NCI-H2107 treated with DMSO at 0.1 percent for 48 hours (cell line): Measurements from ENCODE around the gene TRIM36.

Experiments
- DNase-seq: peaks from one replicate; lab custom pipeline; 2025; ENCODE audit not compliant: unreplicated experiment; lab: John Stamatoyannopoulos, UW

TRIM36 gene

DNA sequence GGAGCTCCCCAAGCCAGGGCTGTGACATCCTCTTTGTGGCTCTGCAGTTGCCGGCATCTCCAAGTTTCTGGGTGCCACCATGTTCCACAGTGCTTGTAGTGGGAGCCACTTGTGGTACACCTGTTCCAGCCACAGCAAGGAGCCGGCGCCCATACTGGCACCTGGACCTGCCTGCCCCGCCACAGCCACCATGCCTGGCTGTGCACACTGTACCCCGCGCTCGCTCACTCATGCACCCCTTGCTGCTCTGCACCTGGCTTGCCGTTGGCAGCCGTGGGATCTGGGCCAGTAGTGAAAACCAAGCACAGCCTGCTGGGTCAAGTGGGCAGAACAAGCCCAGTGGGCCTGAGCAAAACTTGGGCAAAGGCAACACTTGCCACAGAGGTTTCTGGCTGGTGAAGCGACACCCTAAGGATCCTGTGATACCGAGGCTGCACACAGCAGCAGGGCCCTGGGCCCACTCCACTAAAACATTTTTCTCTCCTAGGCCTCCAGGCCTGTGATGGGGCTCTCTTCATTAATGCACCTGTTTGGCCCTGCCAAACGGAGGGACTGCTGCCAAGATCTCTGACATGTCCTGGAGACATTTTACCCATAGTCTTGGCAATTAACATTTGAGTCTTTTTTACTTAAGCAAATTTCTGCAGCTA is 2.8 kb downstream of the TRIM36 start:
- no peak for DNase-seq

DNA sequence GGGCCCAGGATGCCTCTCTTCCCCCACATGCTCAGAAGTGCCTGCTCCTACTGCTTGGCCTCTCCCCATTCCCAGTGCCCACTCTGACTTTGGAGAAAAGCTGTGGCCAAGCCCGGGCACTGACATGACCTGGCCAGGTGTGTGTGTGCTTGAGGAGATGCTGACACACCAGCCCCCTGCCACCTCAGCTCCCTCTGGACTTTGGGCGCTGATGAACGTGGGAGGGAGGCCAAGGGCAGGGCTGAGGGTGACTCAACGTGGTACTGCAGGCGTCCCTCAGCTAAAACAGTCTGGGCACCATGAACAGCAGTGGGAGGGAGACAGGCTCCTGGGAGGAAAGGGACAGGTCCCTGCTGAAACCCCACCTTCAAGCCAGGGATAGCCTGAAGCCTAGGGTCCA is 3.9 kb downstream of the TRIM36 start:
- no peak for DNase-seq

DNA sequence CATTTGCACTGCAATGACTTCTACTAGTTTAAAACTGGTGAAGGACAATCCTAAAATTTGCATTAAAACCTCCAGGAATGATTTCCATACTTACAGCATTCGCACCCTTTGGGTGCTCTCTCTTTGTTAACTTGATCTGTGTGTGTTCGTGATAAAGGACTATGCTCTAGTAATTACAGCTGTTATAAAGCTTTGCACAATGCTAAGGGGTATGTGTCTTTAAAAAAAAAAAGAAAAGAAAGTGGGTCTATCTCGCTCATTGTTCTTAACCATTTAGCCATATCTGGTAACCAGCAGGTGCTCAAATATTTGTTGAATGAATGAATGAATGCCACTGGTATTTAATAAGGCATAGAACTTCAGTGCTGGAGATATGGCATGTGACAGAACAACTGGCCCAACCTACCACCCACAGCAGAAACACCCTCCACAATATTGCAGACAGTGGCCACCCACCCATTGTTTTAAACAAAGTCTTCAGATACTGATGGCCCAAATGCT is 8.7 kb downstream of the TRIM36 start:
- peak; percentile 10 for DNase-seq

DNA sequence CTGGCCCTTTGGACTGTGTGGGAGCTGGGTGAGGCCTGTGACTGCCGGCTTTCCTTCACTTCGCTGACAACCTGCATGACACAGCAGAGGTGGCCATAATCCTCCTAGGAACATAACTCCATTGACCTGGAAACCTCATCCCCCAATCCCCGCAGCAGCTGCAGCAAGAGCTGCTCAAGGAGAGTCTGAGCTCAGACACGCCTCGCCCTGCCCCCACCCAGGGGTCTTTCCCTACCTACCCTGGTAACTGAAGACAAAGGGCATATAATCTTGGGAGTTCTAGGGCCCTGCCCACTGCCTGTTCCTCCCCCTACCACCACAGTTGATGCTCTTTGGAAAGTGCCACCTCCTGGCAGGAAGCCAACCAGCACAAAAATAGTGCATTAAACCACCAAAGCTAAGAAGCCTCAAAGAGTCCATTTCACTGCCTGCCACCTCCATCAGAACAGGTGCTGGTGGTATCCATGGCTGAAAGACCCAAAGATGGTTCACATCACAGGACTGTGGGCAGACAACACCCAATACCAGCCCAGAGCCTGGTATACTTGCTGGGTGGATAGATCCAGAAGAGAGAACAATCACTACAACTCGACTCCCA is 18.4 kb downstream of the TRIM36 start:
- no peak for DNase-seq

DNA sequence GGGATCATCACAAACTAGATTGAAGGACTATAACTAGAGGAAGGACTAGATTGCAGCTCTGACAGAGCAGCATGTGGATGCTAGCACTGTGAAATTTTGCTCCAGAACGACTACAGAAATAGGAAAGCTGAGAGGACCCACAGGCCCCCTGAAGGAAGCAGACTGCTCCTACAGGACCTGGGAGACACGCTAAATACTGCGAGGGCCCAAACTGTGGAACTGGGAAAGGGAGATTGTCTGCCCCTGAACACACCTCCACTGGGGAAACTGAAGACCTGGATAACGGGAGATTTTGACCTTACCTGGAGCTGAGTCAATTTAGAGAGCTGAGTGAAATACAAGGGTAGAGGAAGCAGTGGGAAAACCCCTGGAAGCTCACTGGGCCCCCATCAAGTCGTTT is 19.2 kb downstream of the TRIM36 start:
- DNase-seq, result no peak

DNA sequence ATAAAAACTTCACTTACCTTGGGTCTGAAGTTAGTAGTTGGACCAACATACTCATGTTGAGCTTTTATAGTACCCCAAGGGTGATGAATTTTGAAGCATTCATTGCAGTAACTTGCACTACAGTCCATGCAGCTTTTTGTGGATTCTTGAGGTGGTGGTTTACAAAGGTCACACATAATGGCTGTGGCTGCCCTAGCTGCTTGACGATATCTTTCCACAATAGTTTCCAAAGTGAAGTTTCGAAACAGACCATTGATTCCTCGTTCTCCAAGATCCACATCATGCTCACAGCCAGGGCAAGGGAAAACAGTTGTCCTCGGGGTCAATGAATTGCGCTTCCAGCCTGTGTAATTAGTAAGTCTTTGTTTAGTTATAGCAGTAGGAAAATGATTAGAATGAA is 22.7 kb downstream of the TRIM36 start:
- no peak for DNase-seq

DNA sequence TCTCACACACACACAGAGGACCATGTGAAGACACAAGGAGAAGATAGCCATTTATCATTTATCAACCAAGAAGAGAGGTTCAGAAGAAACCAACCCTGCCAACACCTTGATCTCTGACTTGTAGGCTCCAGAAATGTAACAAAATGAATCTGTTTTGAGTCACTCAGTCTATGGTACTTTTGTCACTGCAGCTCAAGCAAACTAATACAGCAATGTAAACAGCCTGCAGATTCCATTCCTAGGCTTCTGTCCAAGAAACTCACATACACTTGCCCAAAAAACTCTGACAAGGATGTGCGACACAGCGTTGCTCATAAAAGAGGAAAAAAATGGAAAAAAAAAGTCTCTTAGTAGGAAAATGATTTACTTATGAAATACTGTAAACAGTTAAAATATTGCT is 33.4 kb downstream of the TRIM36 start:
- no peak for DNase-seq

DNA sequence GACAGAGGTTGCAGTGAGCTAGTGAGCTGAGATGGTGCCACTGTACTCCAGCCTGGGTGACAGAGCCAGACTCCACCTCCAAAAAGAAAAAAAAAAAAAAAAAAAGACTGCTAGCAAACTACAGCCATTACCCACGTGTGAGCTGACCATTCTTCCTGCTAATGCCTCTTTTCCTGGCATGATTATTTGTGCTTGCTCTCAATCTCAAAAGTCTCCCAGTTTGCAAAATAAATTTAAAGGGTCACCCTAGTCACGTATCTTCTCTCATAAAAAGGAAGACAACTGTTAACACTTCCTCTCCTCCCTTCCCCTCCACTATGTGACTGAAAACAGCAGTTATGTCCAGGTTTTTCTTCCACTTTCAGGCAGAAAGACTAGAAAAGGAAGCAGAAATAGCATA is 37.2 kb downstream of the TRIM36 start:
- no peak for DNase-seq

DNA sequence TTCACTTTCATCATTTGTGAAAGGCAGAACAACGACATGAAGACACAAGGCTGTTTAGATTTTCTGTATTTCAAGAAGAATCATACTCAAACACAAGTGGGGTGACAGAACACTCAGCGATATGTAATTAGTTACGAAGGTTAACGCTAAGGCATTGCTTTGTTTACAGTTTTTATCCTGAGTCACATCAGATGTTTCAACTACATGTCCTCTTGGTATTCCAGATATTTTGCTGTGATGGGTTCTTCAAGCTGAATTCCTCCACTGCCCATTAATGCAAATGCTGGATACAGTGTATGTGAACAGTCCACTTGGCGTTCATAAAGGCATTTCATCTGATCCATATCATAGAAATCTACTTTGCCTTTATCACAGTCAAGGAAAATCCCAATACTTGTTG is 43.4 kb downstream of the TRIM36 start:
- no peak for DNase-seq

DNA sequence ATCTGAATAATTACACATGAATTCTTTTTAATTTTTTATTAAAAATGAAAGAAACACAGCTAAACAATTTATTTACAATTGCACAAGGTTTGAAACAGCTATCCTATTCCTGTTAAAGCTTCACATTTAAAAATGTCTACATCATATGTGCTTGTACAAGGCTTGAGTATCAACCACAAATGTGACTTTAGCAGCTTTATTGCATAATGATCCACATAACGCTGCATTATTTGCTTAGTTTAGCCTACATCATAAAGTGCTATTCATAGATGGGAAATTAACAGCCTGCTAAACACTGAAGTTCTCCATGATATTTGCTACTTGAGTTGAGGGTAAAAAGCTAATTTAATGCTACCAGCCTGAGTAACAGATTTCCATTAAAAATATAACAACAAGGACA is 45.0 kb downstream of the TRIM36 start:
- peak; percentile 29 for DNase-seq

DNA sequence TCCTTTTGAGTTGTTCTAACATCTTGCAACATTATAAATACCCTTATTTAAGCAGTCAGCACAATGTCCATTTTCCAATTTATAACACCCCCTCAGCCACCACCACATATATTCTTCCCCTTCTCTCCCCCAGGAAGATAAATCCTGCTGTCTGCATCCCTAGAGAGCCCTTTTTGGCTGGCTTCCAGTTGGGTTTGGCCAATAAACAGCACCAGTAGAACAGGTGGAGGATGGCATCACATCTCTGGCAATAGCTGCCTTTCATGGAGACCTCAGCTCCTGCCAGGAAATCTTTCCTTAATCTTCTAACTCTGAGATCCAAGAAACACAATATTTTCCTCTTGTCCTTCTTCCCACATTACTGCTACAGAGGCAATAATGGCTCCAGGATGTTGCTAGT is 53.7 kb downstream of the TRIM36 start:
- DNase-seq, result no peak

DNA sequence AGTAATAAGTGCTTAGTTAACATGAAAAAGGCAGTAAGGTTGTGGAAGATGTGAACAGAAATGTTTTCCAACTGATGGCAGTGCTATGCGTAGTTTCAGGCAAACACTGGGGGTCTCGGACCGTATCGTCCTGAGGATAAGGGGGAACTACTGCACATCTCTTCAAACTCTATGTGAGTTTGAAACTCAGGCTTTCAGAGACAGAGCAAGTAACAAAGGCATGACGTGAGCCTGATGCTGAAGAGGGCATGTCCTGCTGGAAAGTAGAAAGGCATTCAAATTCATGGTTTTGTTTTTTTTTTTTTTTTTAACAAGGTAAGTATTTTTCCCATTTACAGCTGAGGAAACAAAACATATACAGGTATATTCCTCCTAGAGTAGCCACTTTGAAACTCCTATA is 59.9 kb downstream of the TRIM36 start:
- no peak for DNase-seq

DNA sequence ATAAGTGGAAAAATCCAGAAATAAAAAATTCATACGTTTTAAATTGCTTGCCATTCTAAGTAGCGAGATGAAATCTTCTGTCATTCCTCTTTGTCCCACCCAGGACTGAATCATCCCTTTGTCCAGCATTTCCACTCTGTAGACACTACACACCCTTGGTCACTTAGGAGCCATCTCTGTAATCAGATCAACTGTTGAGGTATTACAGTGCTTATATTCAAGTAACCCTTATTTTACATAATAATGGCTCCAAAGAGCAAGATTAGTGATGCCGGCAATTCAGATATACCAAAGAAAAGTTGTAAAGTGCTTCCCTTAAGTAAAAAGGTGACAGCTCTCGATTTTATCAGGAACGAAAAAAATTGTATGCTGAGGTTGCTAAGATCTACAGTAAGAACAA is 60.4 kb downstream of the TRIM36 start:
- DNase-seq, result no peak

DNA sequence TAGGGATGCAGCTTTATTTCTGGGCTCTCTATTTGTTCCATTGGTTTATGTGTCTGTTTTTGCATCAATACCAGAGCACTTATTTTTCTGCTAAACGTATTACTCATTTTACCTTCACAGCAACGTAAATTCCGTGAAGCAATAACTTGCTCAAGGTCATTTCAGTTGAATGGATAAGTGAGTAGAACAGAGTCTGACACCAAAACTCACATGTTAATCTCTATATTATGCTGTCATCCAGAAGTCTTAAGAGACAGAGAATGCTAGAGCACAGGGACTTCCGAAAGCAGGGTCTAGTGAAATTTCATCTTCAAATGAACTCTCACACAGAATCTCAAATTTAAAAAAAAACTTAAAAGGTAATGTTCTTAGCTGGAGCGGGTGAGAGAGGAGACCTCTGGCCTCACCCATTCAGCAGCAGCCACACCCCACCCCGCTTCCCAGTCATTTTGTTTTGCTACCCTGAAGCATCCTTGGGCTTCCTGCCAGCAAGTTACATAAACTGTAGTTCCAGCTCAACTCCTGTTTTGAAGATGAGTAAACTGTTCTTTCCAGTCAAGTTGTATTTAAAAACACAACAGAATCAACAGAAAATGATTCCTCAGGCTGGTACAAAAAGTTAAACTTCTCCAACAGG is 69.3 kb downstream of the TRIM36 start:
- no peak for DNase-seq

DNA sequence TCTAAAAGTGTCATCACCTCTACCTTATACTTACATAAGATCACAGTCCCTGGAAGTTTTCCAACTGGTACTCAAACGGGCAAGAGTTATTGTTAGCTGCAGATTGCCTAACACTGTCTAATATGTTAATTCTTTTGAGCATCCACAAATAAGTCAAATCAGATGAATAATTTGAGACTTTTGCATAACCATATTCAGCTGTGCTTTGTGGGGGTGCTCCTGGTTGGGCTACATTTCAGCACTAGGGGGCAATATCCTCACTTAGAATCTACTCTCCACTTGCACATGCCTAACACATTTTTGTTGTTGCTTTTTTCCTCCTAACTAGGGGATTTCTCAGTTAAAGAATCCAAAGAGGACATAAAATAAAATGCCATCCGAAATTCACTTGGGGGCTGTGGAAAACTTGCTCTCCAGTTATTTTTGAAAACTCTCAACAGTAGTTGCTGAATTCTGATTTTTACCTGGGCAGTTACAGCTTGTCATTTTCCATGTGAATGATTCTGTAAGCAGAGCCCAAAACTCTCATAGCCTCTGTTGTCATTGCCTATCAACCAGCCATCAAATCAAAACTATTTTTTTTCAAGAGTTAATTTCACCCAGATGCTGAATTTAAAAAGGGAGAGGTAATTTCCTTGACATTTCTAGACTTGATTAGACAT is 71.5 kb downstream of the TRIM36 start:
- DNase-seq, result peak; percentile 31

DNA sequence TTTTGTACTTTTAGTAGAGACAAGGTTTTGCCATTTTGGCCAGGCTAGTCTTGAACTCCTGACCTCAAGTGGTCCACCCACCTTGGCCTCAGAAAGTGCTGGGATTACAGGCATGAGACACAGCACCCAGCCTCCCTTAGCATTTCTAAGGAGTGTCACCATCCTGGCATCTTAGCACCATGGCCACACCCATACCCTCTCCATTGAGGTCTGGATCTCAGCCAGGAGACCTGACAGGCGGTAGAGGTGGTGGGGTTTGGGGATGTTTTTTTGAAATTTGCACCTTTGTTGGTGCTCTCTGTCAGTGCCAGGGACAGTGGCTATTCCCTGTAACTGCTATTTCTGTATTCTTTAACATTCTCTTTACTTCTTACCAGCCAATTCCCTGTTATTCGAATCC is 72.5 kb downstream of the TRIM36 start:
- DNase-seq, result no peak

DNA sequence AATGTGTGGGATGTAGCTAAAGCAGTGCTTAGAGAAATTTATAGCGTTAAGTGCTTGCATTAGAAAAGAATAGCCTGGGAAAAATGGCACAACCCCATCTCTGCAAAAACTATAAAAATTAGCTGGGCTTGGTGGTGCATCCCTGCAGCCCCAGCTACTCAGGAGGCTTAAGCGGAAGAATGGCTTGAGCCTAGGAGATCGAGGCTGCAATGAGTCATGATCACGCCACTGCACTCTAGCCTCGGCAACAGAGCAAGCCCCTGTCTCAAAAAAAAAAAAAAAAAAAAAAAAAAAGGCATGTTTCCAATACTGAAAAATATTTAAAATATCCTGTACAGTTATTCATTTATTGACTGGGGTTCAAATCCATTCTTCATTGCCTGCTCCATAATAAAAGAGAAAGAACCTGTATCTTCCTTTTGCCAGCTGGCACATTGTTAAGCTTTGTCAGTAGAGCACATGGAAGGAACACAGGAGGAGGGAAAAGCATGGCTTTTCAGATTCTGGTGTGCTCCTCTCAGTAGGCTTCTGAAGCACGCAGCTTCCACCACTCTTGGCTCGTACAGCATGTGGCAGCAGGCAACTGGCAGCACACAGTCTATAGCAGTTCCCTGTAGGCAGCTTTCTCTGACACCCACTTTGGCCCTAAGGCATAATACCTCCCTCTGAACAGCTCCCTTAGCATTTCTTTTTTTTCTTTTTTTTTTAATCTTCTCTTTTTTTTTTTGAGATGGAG is 73.5 kb downstream of the TRIM36 start:
- DNase-seq, result no peak

DNA sequence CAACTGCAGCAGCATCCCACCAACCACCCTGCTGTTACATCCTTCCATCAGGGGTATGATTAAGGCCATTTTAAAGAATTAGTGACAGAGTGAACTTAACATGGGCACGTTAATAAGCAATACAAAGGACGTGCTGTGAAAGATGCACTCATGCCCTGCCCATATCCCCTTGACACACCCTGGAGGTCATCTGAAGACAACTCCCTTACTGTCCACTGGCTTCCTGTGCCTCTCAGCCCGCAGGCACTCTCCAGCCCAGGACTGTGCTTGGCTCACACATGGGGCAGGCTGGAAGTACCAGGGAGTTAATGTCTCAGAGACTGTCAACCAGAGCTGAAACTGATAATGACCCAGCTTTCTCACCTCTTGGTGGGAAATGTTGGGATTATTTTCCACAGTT is 81.8 kb downstream of the TRIM36 start:
- DNase-seq, result no peak

DNA sequence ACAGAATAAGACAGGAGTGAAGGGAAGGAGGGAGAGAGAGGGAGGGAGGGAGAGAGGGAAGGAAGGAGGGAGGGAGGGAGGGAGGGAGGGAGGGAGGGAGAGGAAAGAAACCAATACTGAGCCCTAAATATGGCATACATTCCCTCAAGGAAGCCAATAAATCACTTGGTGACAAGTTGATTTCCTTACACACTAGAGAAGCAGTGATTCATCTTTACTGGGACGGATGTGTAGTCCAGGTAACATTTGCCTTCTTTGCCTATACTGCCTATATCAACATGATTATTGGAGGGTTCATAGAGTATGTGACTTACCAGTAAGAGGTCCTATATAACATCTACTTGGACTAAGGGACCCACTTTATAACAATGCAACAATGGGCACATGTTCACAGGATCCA is 83.2 kb downstream of the TRIM36 start:
- DNase-seq, result no peak

DNA sequence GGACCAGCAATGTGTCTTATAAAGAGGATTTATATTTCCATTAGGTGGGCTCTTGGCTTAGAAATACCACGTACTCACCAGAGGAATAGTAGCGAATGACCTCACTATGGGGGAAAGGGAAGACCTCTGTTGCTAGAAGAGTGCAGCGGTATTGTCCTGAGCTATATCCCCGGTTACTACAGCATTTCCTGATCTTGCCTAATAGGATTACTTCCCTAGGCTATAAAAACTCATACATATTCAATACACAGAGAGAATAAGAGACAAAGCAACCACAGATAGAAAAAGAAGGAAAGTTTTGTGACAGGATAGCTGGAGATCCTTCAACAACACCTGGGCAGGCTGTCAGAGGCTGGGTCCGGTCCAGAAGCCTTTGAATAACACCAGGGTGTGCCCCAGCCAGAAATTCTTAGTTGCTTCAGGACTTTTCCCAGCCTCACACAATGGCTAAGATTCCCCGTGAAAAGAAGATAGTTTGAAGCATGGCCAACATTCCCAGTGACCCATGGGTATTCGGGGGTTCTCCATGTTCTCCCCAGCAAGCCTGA is 85.4 kb downstream of the TRIM36 start:
- DNase-seq, result no peak
